Transverse colon (tissue), 4 donors: ENCODE data around the gene FAM120B. TPM values are rescaled to one million over a fixed set of nuclear protein-coding genes. Genes with fewer than 3 reads are reported as not detected.

ENCODE experiments used
- DNase-seq: peaks from one replicate; pipeline ENCODE4 v3.0.0-alpha.2; 2019
- H3K27ac ChIP-seq, 4 donors: fragments of 200-600 bp; sonication (generic); 2 replicates each; pipeline ENCODE4 v1.5.1; 2016 to 2018; ENCODE audit warnings: inconsistent platforms in 4 of 4
- H3K27me3 ChIP-seq: fragments of 200-600 bp; sonication (generic); 2 replicates; pipeline ENCODE4 v1.5.1; 2017; ENCODE audit warnings: inconsistent platforms
- H3K36me3 ChIP-seq, 4 donors: fragments of 200-600 bp; sonication (generic); 2 replicates each; pipeline ENCODE4 v1.5.1; 2017 to 2019; ENCODE audit warnings: inconsistent platforms in 4 of 4
- H3K4me1 ChIP-seq, 4 donors: fragments of 200-600 bp; sonication (generic); 2 replicates each; pipeline ENCODE4 v1.5.1; 2017 to 2020; ENCODE audit warnings: inconsistent platforms in 4 of 4
- H3K4me3 ChIP-seq, 4 donors: fragments of 200-600 bp; sonication (generic); 1 replicate in 1 of 4; 2 replicates in 3 of 4; pipeline versions ENCODE4 v1.5.1 to v1.6.1; 2017 to 2019; ENCODE audit warnings: inconsistent platforms in 4 of 4
- H3K9me3 ChIP-seq, 2 donors: fragments of 200-600 bp; sonication (generic); 2 replicates each; pipeline ENCODE4 v1.5.1; 2017 to 2019; ENCODE audit warnings: inconsistent platforms in 2 of 2
- CTCF ChIP-seq, 5 experiments: fragments of 200-600 bp in 3 of 5; fragments of 450-650 bp in 2 of 5; sonication (generic) in 3 of 5; IDR thresholded peaks; 1 replicate in 2 of 5; 2 replicates in 3 of 5; pipeline ENCODE4 v1.5.1; 2016 to 2017; ENCODE audit warnings: antibody characterized with exemption in 5 of 5, inconsistent platforms in 3 of 5, mild to moderate bottlenecking in 2 of 5, moderate library complexity in 1 of 5
- EP300 ChIP-seq: sonication (generic); formaldehyde crosslinking; IDR thresholded peaks from one replicate; pipeline ENCODE4 v1.6.1; 2017; ENCODE audit warnings: antibody characterized with exemption, low read depth
- POLR2A ChIP-seq: fragments of 450-650 bp; IDR thresholded peaks from one replicate; pipeline ENCODE4 v1.6.1; 2016; ENCODE audit warnings: antibody characterized with exemption, mild to moderate bottlenecking, moderate library complexity
- POLR2AphosphoS5 ChIP-seq, 3 donors: sonication (generic); formaldehyde crosslinking; IDR thresholded peaks; one replicate each; pipeline ENCODE4 v1.6.1; 2016; ENCODE audit warnings: antibody characterized with exemption in 3 of 3
- WGBS, 2 donors: methylation state at CpG; one replicate each; pipeline ENCODE4 v1.1.5; 2018; ENCODE audit warnings: low coverage in 1 of 2; 5-methylcytosine and 5-hydroxymethylcytosine counted together
- in situ Hi-C, 4 donors: fragments of 200-750 bp; cut with MboI; loops; one replicate each; pipeline versions ENCODE4 v1.15.0 to v1.15.1; 2017; ENCODE audit warnings: low sequenced_read_pairs in 3 of 4, low pct_ligation_motif_present in 1 of 4, low pct_unique_long_range_greater_than_20kb in 1 of 4
- intact Hi-C: fragments of 100-400 bp; cut with DNase I; formaldehyde crosslinking; loops from one replicate; pipeline ENCODE4 v1.15.1; 2023; ENCODE audit warnings: low total_unique reads
- total RNA-seq, 4 donors: library from RNA; depleted of rRNA; stranded (reverse); fragments of >200 nt; gene quantifications; one replicate each; pipeline ENCODE4 v1.1.0, GENCODE V29; 2016

Gene FAM120B
- total RNA-seq, 4 donors from 2014 or later, result 24.7 to 35.9 (median 26.7) TPM

GRCh38 chr6:170371588-170371987 is 65.0 kb downstream of the FAM120B start:
- Histone ChIP-seq H3K27ac (peak overlapping the region in 1 of 4 donors; percentile 9), H3K9me3 (no peaks in the 10 kb centered on the region), H3K4me1 (peaks cover 0 to 34% (median 15%) of the 10 kb centered on the region in 4 donors), H3K4me3 (no peak overlapping the region), H3K36me3 (no peaks in the 10 kb centered on the region), H3K27me3 (no peaks in the 10 kb centered on the region)
- TF ChIP-seq POLR2A (no peak), POLR2AphosphoS5 (IDR thresholded peaks at IDR 0.05) (no peak), CTCF (IDR thresholded peaks at IDR 0.05) (no peak), EP300 (no peak)
- no peak for DNase-seq
- WGBS, 2 donors, result 73 to 77% methylated on average over 8 of the region's 8 CpGs
- in situ Hi-C loops (no loop called here), intact Hi-C loops (no loop called here)

GRCh38 chr6:170372380-170373325 is 66.1 kb downstream of the FAM120B start:
- Histone ChIP-seq H3K36me3 (no peaks in the 10 kb centered on the region), H3K4me3 (no peak overlapping the region), H3K4me1 (peaks cover 0 to 34% (median 15%) of the 10 kb centered on the region in 4 donors), H3K9me3 (no peaks in the 10 kb centered on the region), H3K27ac (no peak overlapping the region), H3K27me3 (no peaks in the 10 kb centered on the region)
- 90 to 100% methylated on average over 1 to 11 of the region's 11 CpGs for WGBS, 2 donors
- in situ Hi-C loops (no loop called here), intact Hi-C loops (no loop called here)
- DNase-seq, result no peak
- TF ChIP-seq CTCF (IDR thresholded peaks at IDR 0.05), result no peak
- no peak for TF ChIP-seq POLR2AphosphoS5 (IDR thresholded peaks at IDR 0.05)
- no peak for TF ChIP-seq POLR2A
- TF ChIP-seq EP300, result no peak

- no peak overlapping the region for H3K27ac ChIP-seq
- intact Hi-C loops, result no loop called here
- H3K4me3 ChIP-seq, result no peak overlapping the region
- TF ChIP-seq POLR2A (no peak), EP300 (no peak), POLR2AphosphoS5 (IDR thresholded peaks at IDR 0.05) (no peak), CTCF (IDR thresholded peaks at IDR 0.05) (no peak)
- no peaks in the 10 kb centered on the region for H3K36me3 ChIP-seq
- DNase-seq, result no peak
- no peaks in the 10 kb centered on the region for H3K27me3 ChIP-seq
- peaks cover 0 to 20% (median 14%) of the 10 kb centered on the region in 4 donors for H3K4me1 ChIP-seq
- WGBS, 2 donors, result 86 to 87% methylated on average over 7 to 11 of the region's 11 CpGs
- H3K9me3 ChIP-seq, result no peaks in the 10 kb centered on the region
- in situ Hi-C loops, result no loop called here
Measured at GRCh38 chr6:170374571-170375444, 68.2 kb downstream of the FAM120B start.

GRCh38 chr6:170375661-170376060 is 69.1 kb downstream of the FAM120B start:
- TF ChIP-seq POLR2AphosphoS5 (IDR thresholded peaks at IDR 0.05) (no peak), CTCF (IDR thresholded peaks at IDR 0.05) (no peak), EP300 (no peak), POLR2A (no peak)
- Histone ChIP-seq H3K4me3 (no peak overlapping the region), H3K27me3 (no peaks in the 10 kb centered on the region), H3K36me3 (no peaks in the 10 kb centered on the region), H3K9me3 (no peaks in the 10 kb centered on the region), H3K27ac (no peak overlapping the region), H3K4me1 (peaks cover 0 to 12% (median 7%) of the 10 kb centered on the region in 4 donors)
- no peak for DNase-seq
- intact Hi-C loops, result no loop called here
- 91 to 93% methylated on average over 10 of the region's 10 CpGs for WGBS, 2 donors
- in situ Hi-C loops, result no loop called here
